ENCODE data around the gene GLRX5. TPM values are rescaled to one million over a fixed set of nuclear protein-coding genes. Genes with fewer than 3 reads are reported as not detected.

Gene GLRX5
- polyA plus RNA-seq, 2 of the 4 experiments (the other 2 are of a cell fraction), result 51.2 to 73.2 TPM

- FAIRE-seq (no peak), DNase-seq (ENCODE audit: low read depth in 1 of 2, low spot score in 1 of 2) (no peak), ATAC-seq (no peak)
- Histone ChIP-seq H3K9me3 (no peaks in the 10 kb centered on the region), H3K4me2 (no peak overlapping the region), H3K4me3 (no peak overlapping the region), H3K4me1 (no peaks in the 10 kb centered on the region), H3K27ac (no peak overlapping the region)
- TF ChIP-seq ZFP36 (IDR thresholded peaks at IDR 0.05; ENCODE audit: borderline replicate concordance, partially characterized antibody) (no peak), JUNB (IDR thresholded peaks at IDR 0.05) (no peak), MAZ (IDR thresholded peaks at IDR 0.05; ENCODE audit: borderline replicate concordance, low read depth, low read length) (no peak), RNF2 (IDR thresholded peaks at IDR 0.05; ENCODE audit: borderline replicate concordance, low read depth) (no peak)
- ChIA-PET POLR2A (no interaction called here), CTCF (interaction anchor here (1.6 to 2.0 kb wide), 4 partner anchors 18 to 441 kb away, joined by 4 to 11 read pairs (median 5); no protein-coding TSS in a partner anchor)
- WGBS (ENCODE audit: missing lambda C conversion rate), result 22% methylated on average over 2 of the region's 2 CpGs
Observed at GRCh38 chr14:95557832-95558231, 23.0 kb downstream of the GLRX5 start.

GRCh38 chr14:95559203-95559602 lies 24.4 kb downstream of the GLRX5 start:
- ATAC-seq, result no peak
- CTCF ChIA-PET, result interaction anchor here (0.8 to 9.9 kb wide), 16 partner anchors 9 to 866 kb away, joined by 3 to 145 read pairs (median 4); no protein-coding TSS in a partner anchor
- FAIRE-seq, result no peak
- H3K4me3 ChIP-seq, result no peak overlapping the region
- POLR2A ChIA-PET, result no interaction called here
- no peak overlapping the region for H3K4me2 ChIP-seq
- no peaks in the 10 kb centered on the region for H3K9me3 ChIP-seq
- TF ChIP-seq MAFK (IDR thresholded peaks at IDR 0.05; ENCODE audit: partially characterized antibody) (peak; percentile 57), HEYL (CRISPR knock-in tag; IDR thresholded peaks at IDR 0.05) (no peak)
- 22% methylated on average over 6 of the region's 6 CpGs for WGBS (ENCODE audit: missing lambda C conversion rate)
- no peak overlapping the region for H3K27ac ChIP-seq
- DNase-seq (ENCODE audit: low read depth in 1 of 2, low spot score in 1 of 2), result no peak
- H3K4me1 ChIP-seq, result no peaks in the 10 kb centered on the region

GRCh38 chr14:95561001-95561412 lies 26.2 kb downstream of the GLRX5 start:
- no peak overlapping the region for H3K27ac ChIP-seq
- H3K4me2 ChIP-seq, result no peak overlapping the region
- H3K4me3 ChIP-seq, result no peak overlapping the region
- H3K4me1 ChIP-seq, result no peaks in the 10 kb centered on the region
- ChIA-PET CTCF (interaction anchor here (0.7 to 9.9 kb wide), 16 partner anchors 11 to 715 kb away, joined by 3 to 145 read pairs (median 6); no protein-coding TSS in a partner anchor), POLR2A (no interaction called here)
- peak; percentile 74 for FAIRE-seq
- no peaks in the 10 kb centered on the region for H3K9me3 ChIP-seq
- DNase-seq (ENCODE audit: low read depth in 1 of 2, low spot score in 1 of 2), result peak; percentile 78 to 88
- 2% methylated on average over 14 of the region's 14 CpGs for WGBS (ENCODE audit: missing lambda C conversion rate)
- ATAC-seq, result peak; percentile 98 to 99
- TF ChIP-seq NFE2L2 (conservative IDR thresholded peaks at IDR 0.05; ENCODE audit: low read length), result no peak
- TF ChIP-seq ESRRA (IDR thresholded peaks at IDR 0.05; ENCODE audit: borderline replicate concordance, low read length), result no peak
- TF ChIP-seq SREBF2 (IDR thresholded peaks at IDR 0.05), result no peak
- no peak for TF ChIP-seq FOSB (CRISPR knock-in tag; IDR thresholded peaks at IDR 0.05)
- TF ChIP-seq JUN (IDR thresholded peaks at IDR 0.05), result no peak
- TF ChIP-seq ZFP36 (IDR thresholded peaks at IDR 0.05; ENCODE audit: borderline replicate concordance, partially characterized antibody), result no peak
- TF ChIP-seq MAX (IDR thresholded peaks at IDR 0.05), result peak; percentile 53; the same call in 1 of the 2 replicates
- no peak for TF ChIP-seq ZC3H11A (IDR thresholded peaks at IDR 0.05)
- TF ChIP-seq RCOR1 (IDR thresholded peaks at IDR 0.05; ENCODE audit: low read depth, low read length), result no peak
- no peak for TF ChIP-seq ATOH8 (CRISPR knock-in tag; IDR thresholded peaks at IDR 0.05; ENCODE audit: low read depth)
- no peak for TF ChIP-seq NPAS2 (CRISPR knock-in tag; IDR thresholded peaks at IDR 0.05; ENCODE audit: borderline replicate concordance)
- TF ChIP-seq POLR2A (IDR thresholded peaks at IDR 0.05; ENCODE audit: low read length), result no peak
- TF ChIP-seq CEBPB (IDR thresholded peaks at IDR 0.05), result no peak
- peak; percentile 98 for TF ChIP-seq RAD21 (conservative IDR thresholded peaks at IDR 0.05 in 1 of 2, IDR thresholded peaks at IDR 0.05 in 1 of 2)
- TF ChIP-seq ZNF302 (CRISPR knock-in tag; IDR thresholded peaks at IDR 0.05), result no peak
- TF ChIP-seq HOXB5 (CRISPR knock-in tag; IDR thresholded peaks at IDR 0.05), result no peak
- no peak for TF ChIP-seq HMGXB4 (CRISPR knock-in tag; IDR thresholded peaks at IDR 0.05; ENCODE audit: borderline replicate concordance)
- TF ChIP-seq CTCF (IDR thresholded peaks at IDR 0.05), result peak; percentile 98
- peak; percentile 96 for TF ChIP-seq SMC3 (IDR thresholded peaks at IDR 0.05)
- TF ChIP-seq HEYL (CRISPR knock-in tag; IDR thresholded peaks at IDR 0.05), result no peak
- TF ChIP-seq BCL3 (IDR thresholded peaks at IDR 0.05), result no peak
- TF ChIP-seq EHMT2 (IDR thresholded peaks at IDR 0.05; ENCODE audit: low read depth), result no peak
- no peak for TF ChIP-seq USF2 (IDR thresholded peaks at IDR 0.05)
